ENCODE measurements around the gene CSMD2.

- TF ChIP-seq CTCF (conservative IDR thresholded peaks at IDR 0.05 in 1 of 2, IDR thresholded peaks at IDR 0.05 in 1 of 2; ENCODE audit: low read depth in 1 of 2, low read length in 2 of 2), result no peak
- TF ChIP-seq EZH2 (IDR thresholded peaks at IDR 0.05; ENCODE audit: low read length, missing control alignments), result no peak
Measured at GRCh38 chr1:33876970-33877650, 287.9 kb downstream of the CSMD2 start.
